Fibroblast of lung (primary cell): ENCODE results near the gene PCBP3. TPM values are rescaled to one million over a fixed set of nuclear protein-coding genes. Genes with fewer than 3 reads are reported as not detected.

ENCODE experiments used
- DNase-seq, 2 donors: peaks; one replicate each; pipeline versions ENCODE4 v3.0.0 to v3.0.0-alpha.2; 2010; ENCODE audit warnings: low read depth in 2 of 2
- H2AFZ ChIP-seq: 2 replicates; pipeline ENCODE4 v1.5.1; 2012; ENCODE audit warnings: low read length, control low read depth, inconsistent platforms
- H3K27ac ChIP-seq: 2 replicates; pipeline ENCODE4 v1.5.1; 2011; ENCODE audit warnings: low read length, control low read depth; ENCODE audit not compliant: insufficient read depth
- H3K27me3 ChIP-seq: 2 replicates; pipeline ENCODE4 v1.5.1; 2011; ENCODE audit warnings: mild to moderate bottlenecking, low read length; ENCODE audit not compliant: control insufficient read depth, insufficient read depth
- H3K36me3 ChIP-seq: 2 replicates; pipeline ENCODE4 v1.5.1; 2011; ENCODE audit warnings: low read length; ENCODE audit not compliant: control insufficient read depth, insufficient read depth
- H3K4me1 ChIP-seq: 2 replicates; pipeline ENCODE4 v1.5.1; 2011; ENCODE audit warnings: low read length; ENCODE audit not compliant: control insufficient read depth, insufficient read depth; ENCODE audit errors: extremely low read depth
- H3K4me2 ChIP-seq: 2 replicates; pipeline ENCODE4 v1.5.1; 2011; ENCODE audit warnings: low read length, control low read depth; ENCODE audit not compliant: insufficient read depth; ENCODE audit errors: extremely low read depth
- H3K4me3 ChIP-seq, 4 experiments: fragments of 200-600 bp in 1 of 4; sonication (generic) in 1 of 4; replicated peaks in 1 of 4; 2 replicates each; pipeline ENCODE4 v1.5.1; 2011 to 2016; ENCODE audit warnings: low read length in 4 of 4, low read depth in 3 of 4, mild to moderate bottlenecking in 3 of 4, control low read depth in 2 of 4, inconsistent platforms in 1 of 4, mixed read lengths in 1 of 4; ENCODE audit not compliant: insufficient read depth in 1 of 4; ENCODE audit errors: control extremely low read depth in 1 of 4
- H3K79me2 ChIP-seq: 2 replicates; pipeline ENCODE4 v1.5.1; 2012; ENCODE audit warnings: mild to moderate bottlenecking, low read length, inconsistent platforms; ENCODE audit not compliant: control insufficient read depth, insufficient read depth
- H3K9ac ChIP-seq: 2 replicates; pipeline ENCODE4 v1.5.1; 2011; ENCODE audit warnings: mild to moderate bottlenecking, low read length, control low read depth; ENCODE audit not compliant: insufficient read depth
- H3K9me3 ChIP-seq: 2 replicates; pipeline ENCODE4 v1.5.1; 2012; ENCODE audit warnings: low read depth, low read length; ENCODE audit not compliant: control insufficient read depth, insufficient read depth
- H4K20me1 ChIP-seq: 2 replicates; pipeline ENCODE4 v1.5.1; 2011; ENCODE audit warnings: low read length; ENCODE audit not compliant: control insufficient read depth, insufficient read depth; ENCODE audit errors: extremely low read depth
- EZH2 ChIP-seq: IDR thresholded peaks from 2 replicates; pipeline ENCODE4 v1.5.1; 2012; ENCODE audit warnings: low read length, control low read depth, mild to moderate bottlenecking; ENCODE audit errors: missing control alignments
- polyA plus RNA-seq, 2 donors: library from polyadenylated mRNA; depleted of rRNA in 1 of 2; stranded (reverse) in 1 of 2; unstranded in 1 of 2; fragments of >200 nt; gene quantifications; 2 replicates each; pipeline ENCODE4 v1.2.1, GENCODE V29; 2011 to 2012; ENCODE audit warnings: missing spikeins in 1 of 2
- total RNA-seq: library from RNA; depleted of rRNA; stranded (reverse); fragments of >200 nt; gene quantifications from 2 replicates; pipeline ENCODE4 v1.2.1, GENCODE V29; 2014
- TF ChIP-seq, protein P1 (sequence below), 2 donors: IDR thresholded peaks in 1 of 2; conservative IDR thresholded peaks in 1 of 2; 1 replicate in 1 of 2; 2 replicates in 1 of 2; pipeline ENCODE4 v1.5.1; 2011 to 2012; ENCODE audit warnings: low read length in 2 of 2, control low read depth in 1 of 2, inconsistent platforms in 1 of 2, low read depth in 1 of 2, mild to moderate bottlenecking in 1 of 2

PCBP3 gene
- total and polyA plus RNA-seq, 2 donors (not counting 1 experiment from before 2014, with no cell fraction given): 0.51 to 1.7 TPM

DNA sequence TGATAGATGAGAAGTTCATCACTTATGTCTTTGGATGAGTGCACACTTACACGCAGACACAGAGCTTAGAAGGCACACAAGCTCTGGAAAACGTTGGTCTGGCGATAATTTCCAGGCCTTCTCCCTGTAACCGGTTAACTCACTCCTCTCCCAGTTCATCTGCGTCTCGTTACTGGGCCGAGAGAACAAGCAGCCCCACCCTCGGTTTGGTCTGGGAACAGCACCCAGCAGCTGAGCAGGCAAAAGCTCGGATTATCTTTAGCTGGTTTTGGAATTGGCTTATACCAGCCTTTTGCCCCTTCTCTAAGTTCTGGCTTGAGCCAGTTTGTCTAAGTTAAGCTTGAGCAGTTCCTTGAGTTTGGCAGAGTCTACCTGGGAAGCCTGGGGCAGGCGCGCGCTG, 310.7 kb downstream of the PCBP3 start:
- no peak overlapping the region for H3K4me3 ChIP-seq
- no peak overlapping the region for H3K9ac ChIP-seq
- H3K27ac ChIP-seq: peak overlapping the region; percentile 13
- H3K4me2 ChIP-seq: no peak overlapping the region
- TF ChIP-seq EZH2: no peak
- TF ChIP-seq, protein P1, sequence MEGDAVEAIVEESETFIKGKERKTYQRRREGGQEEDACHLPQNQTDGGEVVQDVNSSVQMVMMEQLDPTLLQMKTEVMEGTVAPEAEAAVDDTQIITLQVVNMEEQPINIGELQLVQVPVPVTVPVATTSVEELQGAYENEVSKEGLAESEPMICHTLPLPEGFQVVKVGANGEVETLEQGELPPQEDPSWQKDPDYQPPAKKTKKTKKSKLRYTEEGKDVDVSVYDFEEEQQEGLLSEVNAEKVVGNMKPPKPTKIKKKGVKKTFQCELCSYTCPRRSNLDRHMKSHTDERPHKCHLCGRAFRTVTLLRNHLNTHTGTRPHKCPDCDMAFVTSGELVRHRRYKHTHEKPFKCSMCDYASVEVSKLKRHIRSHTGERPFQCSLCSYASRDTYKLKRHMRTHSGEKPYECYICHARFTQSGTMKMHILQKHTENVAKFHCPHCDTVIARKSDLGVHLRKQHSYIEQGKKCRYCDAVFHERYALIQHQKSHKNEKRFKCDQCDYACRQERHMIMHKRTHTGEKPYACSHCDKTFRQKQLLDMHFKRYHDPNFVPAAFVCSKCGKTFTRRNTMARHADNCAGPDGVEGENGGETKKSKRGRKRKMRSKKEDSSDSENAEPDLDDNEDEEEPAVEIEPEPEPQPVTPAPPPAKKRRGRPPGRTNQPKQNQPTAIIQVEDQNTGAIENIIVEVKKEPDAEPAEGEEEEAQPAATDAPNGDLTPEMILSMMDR (conservative IDR thresholded peaks at IDR 0.05 in 1 of 2, IDR thresholded peaks at IDR 0.05 in 1 of 2; ENCODE audit: low read depth in 1 of 2, low read length in 2 of 2): peak; percentile 48 to 61
- peaks cover 5% of the 10 kb centered on the region for H3K27me3 ChIP-seq
- H3K79me2 ChIP-seq: no peaks in the 10 kb centered on the region
- H3K36me3 ChIP-seq: no peaks in the 10 kb centered on the region
- no peaks in the 10 kb centered on the region for H4K20me1 ChIP-seq
- peak overlapping the region; percentile 86 for H2AFZ ChIP-seq
- peaks cover 16% of the 10 kb centered on the region for H3K4me1 ChIP-seq
- no peaks in the 10 kb centered on the region for H3K9me3 ChIP-seq
- peak in 1 of 2 donors; percentile 54 for DNase-seq

DNA sequence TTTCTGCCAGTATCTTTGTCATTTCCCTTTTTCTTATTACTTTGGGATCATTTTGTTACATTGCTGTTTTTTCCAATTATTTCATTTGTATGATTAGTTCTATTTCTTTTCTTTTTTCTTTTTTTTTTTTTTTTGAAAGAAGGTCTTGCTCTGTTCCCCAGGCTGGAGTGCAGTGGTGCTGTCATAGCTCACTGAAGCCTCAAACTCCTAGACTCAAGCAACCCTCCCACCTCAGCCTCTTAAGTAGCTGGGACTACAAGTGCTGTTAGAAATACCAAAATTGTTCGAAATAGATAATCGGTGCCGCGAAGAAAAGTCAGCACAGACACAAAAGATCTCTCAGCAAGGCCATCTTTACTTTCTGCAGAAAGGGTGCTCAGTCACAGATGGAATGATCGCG, 311.4 kb downstream of the PCBP3 start:
- DNase-seq: no peak
- H3K27ac ChIP-seq: no peak overlapping the region
- peaks cover 2% of the 10 kb centered on the region for H3K27me3 ChIP-seq
- no peaks in the 10 kb centered on the region for H3K79me2 ChIP-seq
- no peak overlapping the region for H3K4me3 ChIP-seq
- no peaks in the 10 kb centered on the region for H3K36me3 ChIP-seq
- no peak overlapping the region for H3K4me2 ChIP-seq
- H3K9me3 ChIP-seq: no peaks in the 10 kb centered on the region
- no peak overlapping the region for H2AFZ ChIP-seq
- TF ChIP-seq, protein P1 (conservative IDR thresholded peaks at IDR 0.05 in 1 of 2, IDR thresholded peaks at IDR 0.05 in 1 of 2; ENCODE audit: low read depth in 1 of 2, low read length in 2 of 2): no peak
- TF ChIP-seq EZH2: no peak
- H3K9ac ChIP-seq: no peak overlapping the region
- H4K20me1 ChIP-seq: no peaks in the 10 kb centered on the region
- H3K4me1 ChIP-seq: peaks cover 17% of the 10 kb centered on the region

DNA sequence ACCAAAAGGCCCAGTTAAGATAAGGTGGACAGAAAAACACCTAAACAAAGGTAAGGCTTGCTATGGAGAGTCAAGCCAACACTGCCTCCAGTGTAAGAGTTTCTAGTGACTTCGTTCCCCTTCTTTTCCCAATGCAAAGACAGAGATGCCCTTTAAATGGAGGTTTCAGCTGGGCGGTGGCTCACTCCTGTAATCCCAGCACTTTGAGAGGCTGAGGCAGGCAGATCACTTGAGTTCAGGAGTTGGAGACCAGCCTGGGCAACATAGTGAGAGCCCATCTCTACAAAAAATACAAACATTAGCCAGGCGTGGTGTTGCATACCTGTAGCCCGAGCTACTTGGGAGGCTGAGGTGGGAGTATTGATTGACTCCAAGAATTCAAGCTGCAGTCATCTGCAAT, 314.0 kb downstream of the PCBP3 start:
- Histone ChIP-seq H3K4me1 (peaks cover 17% of the 10 kb centered on the region), H3K4me2 (peak overlapping the region; percentile 8), H3K79me2 (no peaks in the 10 kb centered on the region), H3K9me3 (no peaks in the 10 kb centered on the region), H3K4me3 (no peak overlapping the region), H3K9ac (no peak overlapping the region), H3K36me3 (no peaks in the 10 kb centered on the region), H3K27ac (no peak overlapping the region), H3K27me3 (no peaks in the 10 kb centered on the region), H2AFZ (no peak overlapping the region), H4K20me1 (no peaks in the 10 kb centered on the region)
- TF ChIP-seq, protein P1 (conservative IDR thresholded peaks at IDR 0.05 in 1 of 2, IDR thresholded peaks at IDR 0.05 in 1 of 2; ENCODE audit: low read depth in 1 of 2, low read length in 2 of 2): no peak
- no peak for TF ChIP-seq EZH2
- DNase-seq: no peak
